ENCODE data around the gene DPPA2. TPM values are rescaled to one million over a fixed set of nuclear protein-coding genes. Genes with fewer than 3 reads are reported as not detected.

DPPA2 gene
- total and polyA plus RNA-seq, 12 donors = not detected

GRCh38 chr3:109254770-109255169 is 61.5 kb downstream of the DPPA2 start:
- Histone ChIP-seq H3K4me3 (no peak overlapping the region), H3K9me3 (replicated peaks in 1 of 3) (no peaks in the 10 kb centered on the region), H3K36me3 (replicated peaks in 1 of 2) (no peaks in the 10 kb centered on the region), H3K4me1 (replicated peaks in 1 of 2) (no peaks in the 10 kb centered on the region), H3K27me3 (no peaks in the 10 kb centered on the region), H3K27ac (no peak overlapping the region)
- no peak for TF ChIP-seq POLR2A (IDR thresholded peaks at IDR 0.05)
- no peak for TF ChIP-seq CTCF (IDR thresholded peaks at IDR 0.05)
- intact Hi-C loops (cut with DNase I) = no loop called here
- WGBS, 4 donors = 51 to 71% (median 69%) methylated on average over 3 to 5 of the region's 5 CpGs
- no peak for DNase-seq

- no peaks in the 10 kb centered on the region for H3K27me3 ChIP-seq
- H3K36me3 ChIP-seq (replicated peaks in 1 of 2) = no peaks in the 10 kb centered on the region
- DNase-seq = no peak
- H3K4me3 ChIP-seq = no peak overlapping the region
- TF ChIP-seq CTCF (IDR thresholded peaks at IDR 0.05) = no peak
- TF ChIP-seq POLR2A (IDR thresholded peaks at IDR 0.05) = no peak
- H3K9me3 ChIP-seq (replicated peaks in 1 of 3) = no peaks in the 10 kb centered on the region
- no peak overlapping the region for H3K27ac ChIP-seq
- 67 to 82% (median 77%) methylated on average over 3 of the region's 3 CpGs for WGBS, 4 donors
- H3K4me1 ChIP-seq (replicated peaks in 1 of 2) = no peaks in the 10 kb centered on the region
- intact Hi-C loops (cut with DNase I) = no loop called here
These were observed 63.7 kb downstream of the DPPA2 start for GRCh38 chr3:109252641-109253040.

Small RNAs within 50 kb of the gene (small RNA-seq; reads per million reads assigned to genes)
- gene AC124945.1 (0 reads per million in 2 donors), gene RF00017 (0 reads per million in 2 donors)

Other genes starting within 250 kb of the DPPA2 start
- under 1 TPM in 2 of 9 donors, not detected in 7; 0.06 to 0.11 TPM for gene MORC1, start 198.4 kb downstream of the DPPA2 start, total RNA-seq
- under 1 TPM in 1 of 3 donors, not detected in 2; 0.15 TPM for gene MORC1, start 198.4 kb downstream of the DPPA2 start, polyA plus RNA-seq
- not detected for gene C3orf85, start 179.8 kb downstream of the DPPA2 start, total RNA-seq
- not detected for gene C3orf85, start 179.8 kb downstream of the DPPA2 start, polyA plus RNA-seq
- 1 to 10 TPM in 1 of 9 donors, under 1 TPM in 4, not detected in 4; 0.26 to 5.3 (median 0.69) TPM for gene DPPA4, start 21.0 kb upstream of the DPPA2 start, total RNA-seq
- under 1 TPM in 2 of 3 donors, not detected in 1; 0.16 to 0.20 TPM for gene DPPA4, start 21.0 kb upstream of the DPPA2 start, polyA plus RNA-seq